COLO668 (cell line): ENCODE measurements around the gene DHRSX.
"Not testable (repeated sequence)": the region's sequence is repeated elsewhere in the genome, so short reads cannot be mapped to it uniquely, and the experiment has no call there.

Source experiments
- DNase-seq: peaks from one replicate; lab custom pipeline; 2025; ENCODE audit not compliant: unreplicated experiment; lab: John Stamatoyannopoulos, UW

The DHRSX gene

GRCh38 chrX:2321411-2321810 lies 179.4 kb downstream of the DHRSX start:
- DNase-seq, result no peak

DNA sequence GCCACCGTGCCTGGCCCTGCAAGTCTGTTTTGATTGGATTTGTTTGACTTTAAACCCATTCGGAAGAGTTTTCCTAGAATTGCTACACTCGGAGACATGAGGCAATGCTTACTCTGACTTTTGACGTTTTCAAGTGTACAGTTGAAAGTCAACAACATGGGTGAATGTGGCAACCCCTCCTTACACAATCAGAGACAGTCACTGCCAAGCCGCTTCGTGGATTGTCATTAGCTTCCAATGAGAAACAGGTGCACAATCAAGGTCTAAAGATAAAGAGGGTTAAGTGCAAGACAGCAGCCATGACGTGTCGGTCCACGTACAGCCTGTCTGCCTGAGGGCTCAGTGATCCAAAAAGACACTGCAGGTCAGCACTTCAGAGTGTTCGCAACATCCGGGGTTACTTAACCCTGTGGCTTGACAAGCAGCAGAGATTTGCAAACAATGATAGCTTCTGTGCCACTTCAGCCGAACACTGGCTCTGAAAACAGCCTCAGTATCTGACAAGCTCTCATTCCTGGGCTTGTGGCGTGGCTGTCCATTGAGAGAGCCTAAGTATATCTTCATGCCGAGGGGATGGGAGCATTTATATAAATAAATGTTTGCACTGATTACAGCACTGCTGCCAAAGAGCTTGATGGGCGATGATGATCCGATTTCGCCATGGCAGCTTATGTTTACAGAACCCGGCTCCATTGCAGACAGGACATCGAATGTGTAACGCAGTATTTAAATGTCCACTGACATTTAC lies 180.0 kb downstream of the DHRSX start:
- no peak for DNase-seq

DNA sequence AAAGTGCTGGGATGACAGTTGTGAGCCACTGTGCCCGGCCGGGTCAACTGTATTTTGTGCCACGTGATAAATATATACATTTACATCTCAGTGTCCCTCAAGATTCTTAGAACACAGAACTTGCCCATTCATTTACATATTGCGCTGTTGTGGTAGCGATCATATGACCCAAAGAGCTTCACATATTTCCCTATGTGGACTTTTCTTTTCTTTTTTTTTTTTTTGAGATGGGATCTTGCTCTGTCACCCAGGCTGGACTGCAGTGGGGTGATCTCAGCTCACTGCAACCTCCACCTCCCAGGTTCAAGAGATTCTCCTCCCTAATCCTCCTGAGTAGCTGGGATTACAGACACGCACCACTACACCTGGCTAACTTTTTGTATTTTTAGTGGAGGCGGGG lies 180.7 kb downstream of the DHRSX start:
- DNase-seq, result no peak

DNA sequence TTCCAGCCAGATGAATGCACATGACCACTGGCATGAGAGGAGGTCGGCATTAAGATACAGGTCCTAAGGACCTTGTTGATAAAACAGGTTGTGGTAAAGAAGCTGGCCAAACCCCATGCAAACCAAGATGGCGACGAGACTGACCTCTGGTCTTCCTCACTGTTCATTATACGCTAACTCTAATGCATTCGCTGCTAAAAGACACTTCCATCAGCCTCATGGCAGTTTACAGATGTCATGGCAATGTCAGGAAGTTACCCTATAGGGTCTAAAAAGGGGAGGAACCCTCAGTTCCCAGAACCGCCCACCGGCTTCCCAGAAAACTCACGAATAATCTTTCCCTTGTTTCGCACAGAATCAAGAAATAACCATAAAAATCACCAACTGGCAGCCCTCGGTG lies 182.4 kb downstream of the DHRSX start:
- DNase-seq, result no peak

DNA sequence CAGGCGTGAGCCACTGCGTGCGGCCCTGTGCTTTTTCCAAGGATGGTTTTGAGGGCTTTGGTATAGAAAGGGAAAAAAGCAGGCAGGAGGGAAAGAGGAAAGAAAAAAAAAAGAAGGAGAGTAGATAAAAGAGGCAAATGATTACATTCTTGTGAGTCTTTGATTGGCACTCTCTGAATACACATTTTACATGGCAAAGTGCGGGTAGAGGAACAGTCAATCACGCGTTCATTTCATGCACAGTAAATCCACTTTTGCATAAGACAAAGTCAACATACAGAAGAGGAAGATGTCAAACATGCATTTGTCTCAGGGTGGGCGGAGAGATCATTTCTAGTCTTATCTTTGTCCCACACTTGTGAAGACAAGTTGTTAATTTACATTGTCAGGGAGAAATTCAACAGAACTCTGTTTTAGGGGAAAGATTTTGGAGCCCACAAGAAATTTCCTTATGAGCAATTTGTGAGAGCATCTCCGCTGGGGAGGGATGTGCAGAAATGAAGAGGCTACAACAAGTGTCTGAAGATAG lies 183.2 kb downstream of the DHRSX start:
- DNase-seq, result no peak

DNA sequence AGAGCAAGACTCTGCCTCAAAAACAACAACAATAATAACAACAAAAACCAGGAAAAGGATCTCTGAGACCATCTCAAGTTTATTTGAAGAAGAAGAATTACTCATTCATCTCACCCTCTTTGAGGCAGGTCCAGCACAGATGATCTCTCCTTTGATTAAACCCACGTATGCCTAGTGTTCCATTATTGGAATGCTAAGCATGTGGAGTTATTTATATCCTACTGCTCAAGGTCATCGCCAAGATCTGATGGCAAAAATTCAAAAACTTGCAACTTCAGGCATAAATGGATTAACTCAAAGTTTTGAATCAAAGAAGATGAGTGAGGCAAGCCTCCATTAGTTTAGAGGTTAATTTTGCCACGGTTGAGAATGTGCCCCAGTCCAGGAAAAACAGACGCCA lies 184.2 kb downstream of the DHRSX start:
- no peak for DNase-seq

DNA sequence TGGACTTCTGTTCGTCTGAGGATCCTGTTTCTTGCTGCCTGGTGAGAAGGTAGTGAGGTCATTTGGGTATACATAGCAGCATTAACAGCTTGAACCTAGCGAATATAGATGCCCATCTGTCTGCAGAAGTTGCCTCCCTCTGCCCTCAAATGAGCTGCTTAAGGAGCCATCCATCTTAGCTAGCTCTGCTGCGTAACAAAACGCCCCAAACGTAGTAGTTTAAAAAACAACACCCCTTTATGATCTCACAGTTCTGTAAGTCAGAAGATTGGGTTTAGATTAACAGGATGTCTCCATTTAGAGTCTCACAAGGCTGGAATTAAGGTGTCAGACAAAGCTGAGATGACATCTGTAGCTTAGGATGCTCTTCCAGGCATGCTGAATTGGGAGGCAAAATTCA lies 185.3 kb downstream of the DHRSX start:
- no peak for DNase-seq

DNA sequence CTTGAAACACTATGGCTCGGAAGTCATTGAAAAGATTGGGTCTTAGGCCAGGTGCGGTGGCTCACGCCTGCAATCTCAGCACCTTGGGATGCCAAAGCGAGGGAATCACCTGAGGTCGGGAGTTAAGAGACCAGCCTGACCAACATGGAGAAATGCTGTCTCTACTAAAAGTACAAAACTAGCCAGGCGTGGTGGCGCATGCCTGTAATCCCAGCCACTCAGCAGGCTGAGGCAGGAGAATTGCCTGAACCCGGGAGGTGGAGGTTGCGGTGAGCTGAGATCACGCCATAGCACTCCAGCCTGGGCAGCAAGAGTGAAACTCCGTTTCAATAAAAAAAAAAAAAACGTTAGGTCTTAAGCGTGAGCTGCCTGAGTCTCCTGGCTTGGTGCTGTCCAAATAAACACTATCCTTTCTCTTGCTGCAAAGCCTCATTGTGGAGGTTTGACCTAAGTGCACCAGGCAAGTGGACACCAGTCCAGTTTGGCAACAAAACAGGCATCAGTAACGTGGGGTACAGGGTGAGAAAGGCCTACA lies 185.9 kb downstream of the DHRSX start:
- DNase-seq, result no peak

DNA sequence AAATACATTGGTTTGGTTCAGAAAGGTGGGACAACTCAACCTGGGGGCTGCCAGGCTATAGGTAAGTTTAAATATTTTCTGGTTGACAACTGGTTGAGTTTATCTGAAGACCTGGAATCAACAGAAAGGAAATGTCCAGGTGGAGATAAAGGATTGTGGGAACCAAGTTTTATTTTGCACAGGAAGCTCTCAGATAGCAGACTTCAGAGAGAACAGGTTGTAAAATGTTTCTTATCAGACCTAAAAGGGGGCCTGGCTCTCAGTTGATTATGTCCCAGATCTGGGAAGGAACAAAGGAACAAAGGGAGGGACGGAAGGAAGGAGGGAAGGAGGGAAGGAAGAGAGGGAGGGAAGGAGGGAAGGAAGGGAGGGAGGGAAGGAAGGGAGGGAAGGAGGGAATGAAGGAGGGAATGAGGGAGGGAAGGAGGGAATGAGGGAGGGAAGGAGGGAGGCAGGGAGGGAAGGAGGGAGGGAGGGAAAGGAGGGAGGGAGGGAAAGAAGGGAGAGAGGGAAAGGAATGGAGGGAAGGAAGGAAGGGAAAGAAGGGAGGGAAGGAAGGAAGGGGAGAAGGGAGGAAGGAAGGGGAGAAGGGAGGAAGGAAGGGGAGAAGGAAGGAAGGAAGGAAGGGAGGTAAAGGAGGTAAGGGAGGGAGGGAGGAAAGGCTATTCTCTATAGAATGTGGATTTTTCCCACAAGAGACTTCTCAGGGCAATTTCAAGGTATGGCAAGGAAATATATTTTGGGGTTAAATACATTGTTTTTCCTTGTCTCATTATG lies 186.7 kb downstream of the DHRSX start:
- DNase-seq, result no peak

DNA sequence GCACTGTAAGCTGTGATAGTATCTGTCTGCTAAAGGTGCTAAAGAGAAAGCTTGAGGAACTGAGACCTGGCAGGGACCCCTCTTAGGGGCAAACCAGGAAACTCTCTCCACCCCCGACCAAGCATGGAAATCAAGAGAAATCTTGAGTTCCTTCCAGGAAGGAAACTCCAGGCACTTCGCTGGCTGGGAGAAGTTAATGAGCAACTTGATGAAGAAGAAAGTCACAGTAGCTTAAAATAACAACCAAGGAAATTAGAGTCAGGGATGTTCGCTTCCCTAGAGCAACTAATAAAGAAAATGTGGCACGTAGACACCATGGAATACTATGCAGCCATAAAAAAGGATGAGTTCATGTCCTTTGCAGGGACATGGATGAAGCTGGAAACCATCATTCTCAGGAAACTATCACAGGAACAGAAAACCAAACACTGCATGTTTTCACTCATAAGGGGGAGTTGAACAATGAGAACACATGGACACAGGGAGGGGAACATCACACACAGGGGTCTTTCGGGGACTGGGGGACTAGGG lies 188.7 kb downstream of the DHRSX start:
- not testable (repeated sequence) for DNase-seq

- no peak for DNase-seq
Measured at GRCh38 chrX:2311501-2311900, 189.3 kb downstream of the DHRSX start.

DNA sequence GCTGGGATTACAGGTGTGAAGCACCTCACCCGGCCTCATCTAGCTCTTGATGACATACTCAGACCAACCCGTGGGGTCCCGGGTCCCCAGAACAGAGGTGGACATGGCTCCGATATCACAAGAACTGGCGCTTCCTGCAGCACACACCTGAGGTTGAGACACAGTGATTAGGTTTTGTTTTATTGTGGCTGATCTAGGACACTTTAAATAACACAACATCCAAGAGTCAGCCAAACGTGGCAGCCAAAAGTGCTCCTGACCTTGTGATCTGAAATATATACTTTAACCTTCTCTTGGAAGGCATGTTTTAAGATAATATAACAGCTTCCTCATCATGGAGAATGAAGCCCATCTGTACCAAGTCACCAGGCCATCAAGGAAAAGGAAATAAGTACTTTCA lies 198.9 kb downstream of the DHRSX start:
- no peak for DNase-seq

- no peak for DNase-seq
Measured at GRCh38 chrX:2299871-2300270, 200.9 kb downstream of the DHRSX start.

DNA sequence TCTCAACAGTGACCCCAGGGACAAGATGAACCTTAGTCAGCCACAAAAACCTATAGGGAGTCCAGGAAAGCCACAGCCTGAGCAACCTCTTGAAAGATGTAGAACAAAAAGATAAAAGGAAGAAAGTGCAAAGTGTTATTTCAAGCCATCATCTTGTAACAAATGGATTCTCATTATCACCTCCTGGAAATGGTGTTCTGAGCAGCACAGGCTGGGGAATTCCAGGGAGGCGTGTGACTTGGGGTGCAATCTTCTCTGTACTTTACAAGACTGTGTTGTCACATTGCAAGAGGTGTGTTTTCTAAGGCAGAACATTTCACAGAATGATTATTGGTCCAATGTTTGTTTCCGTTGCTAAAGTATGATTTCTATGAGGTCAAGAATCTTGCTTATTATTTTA lies 214.0 kb downstream of the DHRSX start:
- DNase-seq, result no peak

GRCh38 chrX:2284601-2285000 lies 216.2 kb downstream of the DHRSX start:
- DNase-seq, result no peak

DNA sequence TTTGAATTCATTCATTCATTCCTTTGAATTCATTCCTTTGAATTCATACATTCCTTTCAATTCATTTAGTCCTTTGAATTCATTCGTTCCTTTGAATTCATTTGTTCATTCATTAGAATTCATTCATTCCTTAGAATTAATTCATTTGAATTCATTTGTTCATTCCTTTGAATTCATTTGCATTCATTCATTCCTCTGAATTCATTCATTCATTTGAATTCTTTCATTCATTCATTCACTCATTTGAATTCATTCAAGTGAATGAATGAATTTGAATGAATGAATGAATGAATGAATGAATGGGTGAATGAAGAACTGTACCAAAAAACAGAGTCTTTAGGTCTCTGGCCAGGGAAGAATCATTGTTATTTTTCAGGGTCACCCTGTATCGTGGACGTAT lies 216.6 kb downstream of the DHRSX start:
- DNase-seq, result no peak

DNA sequence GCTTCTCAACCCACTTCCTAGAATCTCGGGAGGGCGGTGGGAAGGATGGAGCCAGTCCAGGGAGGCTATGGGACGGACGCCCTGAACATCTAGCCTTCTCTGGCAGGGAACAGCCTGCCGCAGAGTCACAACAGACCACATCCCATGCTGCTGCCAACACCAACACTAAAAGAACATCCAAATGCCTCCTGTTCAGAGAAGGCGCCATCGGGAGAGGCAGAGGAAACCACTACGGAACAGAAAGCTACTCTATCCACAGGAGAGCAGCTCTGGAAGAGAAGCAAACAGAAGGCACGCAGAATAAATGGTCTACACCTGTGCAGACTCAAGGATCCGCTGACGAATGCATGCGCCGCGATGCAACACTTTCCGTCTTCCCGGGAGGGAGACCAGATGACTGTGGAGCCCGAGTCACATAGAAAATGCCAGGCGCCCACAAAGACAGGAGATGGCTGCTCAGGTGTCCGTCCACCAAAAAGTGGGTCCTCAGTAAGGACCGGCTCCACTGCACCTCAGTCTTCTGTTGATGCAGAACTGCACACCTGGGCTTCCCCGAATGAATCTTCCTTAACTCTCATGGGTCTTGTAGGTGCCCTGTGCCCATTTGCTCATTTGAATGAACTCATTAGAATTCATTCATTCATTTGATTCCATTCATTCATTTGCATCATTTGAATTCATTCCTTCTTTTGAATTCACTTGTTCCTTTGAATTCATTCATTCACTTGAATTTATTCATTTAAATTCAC lies 217.5 kb downstream of the DHRSX start:
- DNase-seq, result no peak

GRCh38 chrX:2282490-2283090 lies 218.2 kb downstream of the DHRSX start:
- DNase-seq, result no peak

- DNase-seq, result no peak
Measured at GRCh38 chrX:2272337-2272736, 228.4 kb downstream of the DHRSX start.

DNA sequence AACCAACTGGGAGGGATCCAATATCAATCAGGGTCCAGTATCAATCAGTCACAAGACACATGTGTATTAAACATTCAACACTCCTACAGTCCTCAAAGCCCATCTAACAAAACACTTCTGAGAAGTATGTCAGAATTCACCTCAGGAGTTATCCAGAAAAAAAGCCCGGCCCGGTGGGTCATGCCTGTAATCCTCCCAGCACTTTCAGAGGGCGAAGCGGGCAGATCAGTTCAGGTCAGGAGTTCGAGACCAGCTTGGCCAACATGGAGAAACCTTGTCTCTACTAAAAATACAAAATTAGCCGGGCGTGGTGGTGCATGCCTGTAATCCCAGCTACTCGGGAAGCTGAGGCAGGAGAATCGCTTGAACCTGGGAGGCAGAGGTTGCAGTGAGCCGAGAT lies 229.2 kb downstream of the DHRSX start:
- DNase-seq, result not testable (repeated sequence)

DNA sequence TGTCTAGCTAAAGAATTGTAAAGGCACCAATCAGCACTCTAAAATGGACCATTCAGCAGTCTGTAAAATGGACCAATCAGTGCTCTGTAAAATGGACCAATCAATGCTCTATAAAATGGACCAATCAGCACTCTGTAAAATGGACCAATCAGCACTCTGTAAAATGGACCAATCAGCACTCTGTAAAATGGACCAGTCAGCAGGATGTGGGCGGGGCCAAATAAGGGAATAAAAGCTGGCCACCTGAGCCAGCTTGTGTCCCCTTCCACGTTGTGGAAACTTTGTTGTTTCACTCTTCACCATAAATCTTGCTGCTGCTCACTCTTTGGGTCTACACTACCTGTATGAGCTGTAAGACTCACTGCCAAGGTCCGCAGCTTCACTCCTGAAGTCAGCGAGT lies 230.0 kb downstream of the DHRSX start:
- DNase-seq, result not testable (repeated sequence)
